HG03064 (cell line): ENCODE measurements around the gene FANCI.

Experiments used
- ATAC-seq: cut with Tn5 transposase; IDR thresholded peaks from one replicate; pipeline ENCODE4 v1.9.1; 2021; ENCODE audit warnings: low read depth; ENCODE audit not compliant: unreplicated experiment

The FANCI gene

DNA sequence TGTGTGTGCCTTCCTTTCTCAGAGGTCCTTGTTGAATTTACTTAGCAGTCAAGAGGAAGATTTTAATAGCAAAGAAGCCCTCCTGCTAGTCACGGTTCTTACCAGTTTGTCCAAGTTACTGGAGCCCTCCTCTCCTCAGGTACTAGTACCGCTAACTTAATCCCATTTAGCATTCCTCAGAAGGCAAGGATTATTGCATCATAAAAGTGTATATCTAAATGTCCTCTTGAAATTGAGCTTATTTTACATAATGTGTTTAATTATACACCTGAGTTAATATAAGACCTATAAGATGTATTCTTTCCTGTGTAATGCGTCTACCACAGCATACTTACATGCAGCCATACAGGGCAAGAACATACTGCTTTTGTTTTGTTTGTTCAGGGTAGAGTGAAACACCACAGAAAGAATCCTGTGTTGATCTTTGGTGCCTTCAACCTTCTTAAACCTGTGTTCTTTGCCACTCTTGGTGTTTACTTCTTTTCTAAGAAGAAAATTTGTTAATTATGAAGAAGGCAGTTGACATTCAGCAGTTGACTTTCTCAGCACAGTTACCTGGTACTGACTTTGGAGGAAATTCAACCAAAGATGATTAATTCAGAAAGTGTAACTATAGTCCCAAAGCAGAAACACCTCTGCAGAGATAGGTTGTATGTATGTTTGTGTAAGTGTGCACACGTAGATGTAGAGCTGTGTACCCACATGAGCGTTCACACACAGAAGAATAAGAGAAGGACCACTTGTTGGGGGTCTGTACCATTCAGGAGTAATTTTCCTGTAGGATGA, 57.7 kb downstream of the FANCI start:
- ATAC-seq: no peak

GRCh38 chr15:89303986-89304385, 60.2 kb downstream of the FANCI start:
- ATAC-seq: no peak

GRCh38 chr15:89305395-89305794, 61.6 kb downstream of the FANCI start:
- no peak for ATAC-seq

DNA sequence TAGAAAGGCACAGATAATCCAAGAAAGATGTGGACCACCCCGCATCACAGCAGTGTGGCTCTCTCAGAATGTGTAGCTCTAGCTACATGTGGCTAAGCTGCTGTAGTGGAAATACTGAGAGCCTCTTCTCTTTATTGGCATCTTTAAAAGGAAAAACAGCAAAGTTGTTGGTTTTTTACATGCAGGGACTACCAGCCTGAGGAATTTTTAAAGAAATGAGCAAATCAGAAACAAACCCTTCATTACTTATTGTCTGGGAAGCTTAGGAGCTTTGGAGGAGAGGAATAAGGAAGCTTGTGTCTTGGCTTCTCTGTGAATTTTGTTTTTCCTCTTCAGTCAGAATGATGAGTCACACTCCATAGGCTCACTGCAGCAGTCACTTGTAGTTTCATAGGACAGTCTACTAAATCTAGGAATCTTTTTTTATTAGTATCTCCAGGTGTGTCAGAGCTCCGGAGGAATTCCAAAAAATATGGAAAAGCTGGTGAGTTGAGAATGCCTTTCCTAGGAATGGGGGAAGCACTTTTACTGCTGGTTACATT, 63.3 kb downstream of the FANCI start:
- ATAC-seq: no peak

GRCh38 chr15:89307791-89308190, 64.0 kb downstream of the FANCI start:
- no peak for ATAC-seq

DNA sequence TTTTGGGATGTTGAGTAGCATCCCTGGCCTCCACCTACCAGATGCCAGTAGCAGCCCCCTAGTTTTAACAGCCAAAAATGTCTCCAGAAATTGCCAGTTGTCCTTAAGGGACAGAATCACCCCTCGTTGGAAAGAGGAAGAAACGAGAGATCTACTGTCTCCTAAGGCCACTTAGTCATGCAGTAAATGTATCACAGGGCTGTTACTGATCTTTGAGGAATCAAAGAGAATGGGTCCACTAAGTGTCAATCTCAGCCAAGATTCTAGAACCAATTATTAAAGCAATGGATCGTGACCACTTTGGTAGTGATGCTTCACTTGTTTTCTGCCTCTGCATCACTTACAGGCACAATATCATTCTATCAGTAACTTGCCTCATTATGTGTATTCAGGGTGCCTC, 64.5 kb downstream of the FANCI start:
- no peak for ATAC-seq

DNA sequence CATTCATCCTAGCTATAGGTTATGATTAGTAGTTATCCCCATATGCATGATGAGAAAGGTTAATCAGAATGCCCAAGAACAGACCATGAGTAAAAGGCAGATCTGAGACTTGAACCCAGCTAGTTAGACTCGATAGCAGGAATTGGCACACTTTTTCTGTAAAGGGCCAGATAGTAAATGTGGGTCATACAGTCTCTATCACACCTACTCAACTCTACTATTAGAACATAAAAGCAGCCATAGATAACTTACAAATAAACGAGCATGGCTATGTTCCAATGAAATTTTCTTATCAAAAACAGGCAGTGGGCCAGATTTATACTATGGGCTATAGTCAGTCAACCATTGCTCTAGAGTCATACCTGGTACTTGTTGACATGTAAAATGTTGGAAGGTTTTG, 66.2 kb downstream of the FANCI start:
- no peak for ATAC-seq

DNA sequence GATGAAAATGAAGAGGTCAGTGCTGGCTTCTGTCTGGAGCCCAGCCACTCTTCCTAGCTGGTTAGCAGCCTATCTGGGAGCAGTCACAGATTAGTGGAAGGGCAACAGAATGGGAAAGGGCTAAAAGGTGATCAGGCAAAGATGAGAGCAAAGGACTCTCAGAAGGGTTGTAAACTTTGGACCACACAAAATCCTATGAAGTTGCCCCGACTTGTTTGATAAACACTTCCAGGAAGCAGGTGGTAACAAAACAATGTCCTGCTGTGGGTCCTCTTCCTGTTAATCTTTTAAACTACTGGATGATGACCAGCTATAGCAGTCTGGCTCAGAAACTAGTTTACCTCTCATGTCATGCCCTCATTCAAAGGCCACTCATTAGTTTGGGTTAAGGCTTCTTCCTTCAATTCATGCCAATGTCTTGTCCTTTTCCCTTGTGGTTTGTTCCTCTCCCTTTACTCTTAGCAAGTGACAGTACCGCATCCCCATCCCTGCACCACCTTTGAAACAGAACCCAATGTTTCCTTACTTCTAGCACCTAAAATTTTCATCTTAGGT, 71.7 kb downstream of the FANCI start:
- no peak for ATAC-seq

DNA sequence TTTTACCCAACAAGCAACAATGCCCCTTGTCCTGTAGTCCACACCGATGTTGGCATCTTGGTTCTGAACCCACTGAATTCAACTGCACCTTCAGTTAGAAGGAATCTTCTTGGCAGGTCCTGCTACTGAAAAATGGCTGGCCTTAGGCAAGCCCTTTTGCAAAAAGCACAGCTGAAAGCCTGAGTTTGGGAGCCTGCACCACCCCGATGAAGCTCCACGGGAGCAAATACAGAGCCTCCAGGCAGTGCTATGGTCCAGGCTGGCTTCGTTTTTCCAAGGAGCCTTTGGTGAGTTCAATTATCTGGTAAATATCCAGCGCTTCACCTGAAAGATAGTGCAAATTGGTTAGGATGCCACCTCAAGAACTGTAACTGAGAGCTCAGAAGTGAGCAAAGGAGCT, 72.7 kb downstream of the FANCI start:
- ATAC-seq: no peak

DNA sequence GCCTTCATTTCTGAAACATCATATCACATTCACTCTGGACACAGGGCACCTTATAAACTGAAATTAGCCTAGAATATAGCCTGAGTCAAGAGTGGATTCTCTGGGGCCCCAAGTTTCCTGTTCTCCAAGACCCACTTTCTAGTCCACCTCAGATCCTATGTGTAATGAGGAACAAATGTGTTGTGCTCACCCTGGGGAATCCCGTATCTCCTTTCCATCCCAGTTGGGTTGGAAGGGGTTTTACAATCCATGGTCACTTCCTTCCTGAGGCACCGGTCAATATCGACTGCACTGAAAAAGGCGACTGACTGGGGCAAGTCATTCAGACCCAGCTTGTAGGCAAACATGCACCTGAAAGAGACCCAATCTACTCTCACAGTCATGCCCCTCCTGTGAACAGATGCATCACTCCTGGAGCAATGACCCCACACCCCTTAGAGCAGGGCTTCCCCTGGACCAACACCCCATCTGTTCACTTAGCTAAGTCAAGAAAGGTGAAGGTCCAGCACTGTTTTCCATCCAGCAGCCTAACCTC, 73.5 kb downstream of the FANCI start:
- no peak for ATAC-seq

GRCh38 chr15:89319678-89320077, 75.9 kb downstream of the FANCI start:
- ATAC-seq: no peak

- no peak for ATAC-seq
Measured at GRCh38 chr15:89320200-89320599, 76.4 kb downstream of the FANCI start.

GRCh38 chr15:89321521-89322410, 78.0 kb downstream of the FANCI start:
- no peak for ATAC-seq

GRCh38 chr15:89322822-89323221, 79.0 kb downstream of the FANCI start:
- ATAC-seq: no peak

DNA sequence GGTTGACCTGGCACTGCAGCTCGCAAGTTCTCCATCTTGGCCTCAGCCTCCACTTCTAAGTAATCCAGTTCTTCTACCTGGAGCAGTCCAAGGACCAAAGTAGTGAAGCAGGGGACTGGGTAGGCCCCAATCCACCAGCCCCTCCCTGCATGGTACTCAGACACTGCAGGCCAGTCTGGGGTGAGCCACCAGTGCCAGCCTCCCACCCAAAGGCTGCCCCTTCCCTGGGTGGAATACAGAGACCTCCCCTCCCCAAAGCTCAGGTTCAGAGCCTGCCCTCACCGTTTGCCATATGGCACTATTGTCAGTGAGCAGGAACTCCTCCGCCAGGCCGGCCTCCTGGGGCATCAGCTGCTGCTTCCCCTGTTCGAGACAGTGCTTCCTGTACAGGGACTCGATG, 80.0 kb downstream of the FANCI start:
- ATAC-seq: no peak

GRCh38 chr15:89325039-89325803, 81.4 kb downstream of the FANCI start:
- ATAC-seq: no peak

GRCh38 chr15:89326316-89326715, 82.5 kb downstream of the FANCI start:
- ATAC-seq: no peak

DNA sequence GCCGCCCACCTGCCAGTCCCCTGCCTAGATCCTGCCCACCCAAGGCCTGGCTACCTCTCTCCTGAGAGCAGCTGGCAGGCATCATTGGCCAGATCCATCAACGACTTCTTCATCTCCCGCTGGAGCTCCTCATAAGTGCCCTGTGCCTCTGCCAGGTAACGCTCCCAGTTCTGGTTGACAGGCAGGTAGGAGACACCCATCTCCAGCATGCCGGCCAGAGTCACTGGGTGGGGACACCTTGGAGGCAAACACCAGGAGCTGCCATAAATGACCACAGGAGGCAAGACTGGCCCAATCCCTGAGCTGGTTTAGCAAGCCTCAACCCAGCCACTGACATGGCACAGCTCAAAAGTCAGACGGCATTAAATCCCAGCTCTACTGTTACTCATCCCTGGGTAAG, 83.3 kb downstream of the FANCI start:
- ATAC-seq: no peak

GRCh38 chr15:89328398-89329254, 84.8 kb downstream of the FANCI start:
- ATAC-seq: no peak
